C1 segment of cervical spinal cord (tissue), 14 donors: ENCODE data around the gene RMDN2.

Experiments used
- DNase-seq, 14 donors: peaks; one replicate each; lab custom pipeline; 2025; lab: John Stamatoyannopoulos, UW

The RMDN2 gene

DNA sequence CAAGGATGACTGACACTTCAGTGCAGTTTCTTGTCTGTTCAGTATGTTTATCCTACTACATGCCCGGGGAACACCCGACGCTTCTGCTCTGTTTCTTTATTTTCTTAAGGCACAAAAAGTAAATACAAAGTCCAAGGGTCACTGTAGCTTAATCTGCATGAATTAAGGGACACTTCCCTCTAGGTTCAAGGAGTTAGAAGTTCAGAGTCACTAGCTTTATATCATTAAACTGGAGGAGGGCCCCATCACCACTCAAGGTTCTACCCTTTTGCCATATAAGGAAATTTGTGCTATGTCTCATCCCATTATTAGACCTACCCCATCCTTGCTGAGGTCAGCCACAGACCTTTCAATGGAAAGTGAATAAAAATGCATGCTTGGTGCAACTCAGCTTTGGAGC lies 27.6 kb upstream of the RMDN2 start:
- DNase-seq, result no peak

DNA sequence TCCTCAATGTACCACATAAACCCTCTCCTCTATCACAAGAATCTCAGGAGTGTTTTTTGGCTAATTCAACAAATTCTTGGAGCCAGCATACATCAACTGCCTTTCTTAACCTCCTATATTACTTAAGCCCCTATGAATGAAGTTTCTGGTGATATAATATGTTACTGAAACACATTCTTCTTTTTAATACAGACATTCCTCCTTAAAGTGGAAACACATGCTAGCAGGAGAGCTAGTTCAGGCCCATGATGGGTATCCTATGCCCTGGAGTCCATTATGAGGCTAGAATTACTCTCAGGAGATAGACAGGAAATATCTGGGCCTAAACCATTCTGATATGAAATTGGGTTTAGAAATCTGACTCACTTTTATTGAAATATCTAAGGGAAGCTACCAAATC lies 26.6 kb upstream of the RMDN2 start:
- no peak for DNase-seq

- DNase-seq, result no peak
These were observed 22.1 kb upstream of the RMDN2 start for GRCh38 chr2:37902991-37903390.

DNA sequence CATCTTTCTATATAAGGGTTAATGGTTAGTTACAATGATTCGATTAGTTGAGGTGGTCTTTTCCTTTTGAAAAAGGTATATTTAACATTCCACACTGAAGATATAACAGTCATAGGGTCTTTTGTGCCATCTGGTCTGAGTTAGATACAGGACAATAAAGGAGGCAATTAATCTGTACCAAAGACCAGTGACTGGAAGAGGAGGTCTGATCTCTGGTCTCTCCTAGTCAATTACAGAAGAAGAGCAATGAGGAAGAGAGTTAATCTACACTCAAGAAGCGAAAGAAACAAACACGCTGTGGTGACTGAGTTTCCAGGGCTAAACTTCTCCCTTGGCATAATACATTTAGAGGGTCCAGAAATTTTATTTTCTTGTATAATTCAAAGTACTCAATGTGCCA lies 20.7 kb upstream of the RMDN2 start:
- DNase-seq, result no peak

- DNase-seq, result no peak
These were observed 20.1 kb upstream of the RMDN2 start for GRCh38 chr2:37904993-37905392.

GRCh38 chr2:37906131-37906530 lies 19.0 kb upstream of the RMDN2 start:
- DNase-seq, result no peak

GRCh38 chr2:37907501-37908225 lies 17.4 kb upstream of the RMDN2 start:
- no peak for DNase-seq

- DNase-seq, result no peak
These were observed 13.7 kb upstream of the RMDN2 start for GRCh38 chr2:37911296-37911873.

DNA sequence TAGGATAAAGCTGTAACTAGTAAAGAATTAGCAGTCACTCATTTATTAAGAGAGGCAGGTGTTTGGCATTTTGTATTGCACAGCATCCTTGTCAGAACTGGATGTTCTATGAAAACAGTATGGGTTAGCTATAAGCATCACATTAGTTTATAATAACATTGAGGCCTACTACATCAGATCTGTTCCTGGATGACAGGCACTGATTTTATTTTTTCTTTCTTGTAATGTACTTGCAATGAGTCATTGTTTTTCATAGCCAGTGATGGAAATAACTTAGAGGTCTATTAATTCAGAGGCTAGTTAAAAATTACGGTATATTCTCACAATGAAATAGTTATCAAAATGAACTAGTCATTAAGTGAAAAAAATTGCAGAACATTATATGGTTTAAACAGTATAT lies 13.0 kb upstream of the RMDN2 start:
- no peak for DNase-seq

GRCh38 chr2:37912616-37913015 lies 12.5 kb upstream of the RMDN2 start:
- no peak for DNase-seq

- DNase-seq, result no peak
These were observed 10.7 kb upstream of the RMDN2 start for GRCh38 chr2:37914340-37914739.

GRCh38 chr2:37915773-37916172 lies 9.3 kb upstream of the RMDN2 start:
- DNase-seq, result no peak

DNA sequence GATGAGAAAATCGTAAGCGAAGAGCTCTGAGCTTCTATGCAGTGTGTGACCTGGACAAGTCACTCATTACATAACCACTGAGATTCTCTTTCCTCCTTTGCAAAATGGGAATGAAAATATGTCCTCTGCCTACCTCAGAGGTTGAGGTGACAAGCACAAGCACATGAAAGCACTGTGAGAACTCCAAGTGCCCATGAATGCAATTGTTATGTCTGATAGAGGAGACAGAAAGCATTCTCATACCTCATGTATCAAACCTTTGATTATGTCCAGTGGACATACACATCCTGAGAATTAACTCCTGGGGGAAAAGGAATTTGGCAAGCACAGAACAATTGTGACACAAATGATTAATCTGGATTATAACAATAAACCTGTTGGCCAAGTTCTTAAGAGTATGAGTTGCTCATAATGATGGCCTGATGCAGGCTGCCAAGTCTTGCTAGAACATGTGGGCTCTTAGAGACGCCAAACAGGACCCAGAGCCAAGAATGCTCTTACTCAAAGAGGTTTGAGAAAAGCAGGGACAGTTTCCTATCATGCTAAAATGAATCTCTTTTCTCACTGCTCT lies 8.5 kb upstream of the RMDN2 start:
- peak in 3 of 14 donors; percentile 1 to 8 (median 7) for DNase-seq

DNA sequence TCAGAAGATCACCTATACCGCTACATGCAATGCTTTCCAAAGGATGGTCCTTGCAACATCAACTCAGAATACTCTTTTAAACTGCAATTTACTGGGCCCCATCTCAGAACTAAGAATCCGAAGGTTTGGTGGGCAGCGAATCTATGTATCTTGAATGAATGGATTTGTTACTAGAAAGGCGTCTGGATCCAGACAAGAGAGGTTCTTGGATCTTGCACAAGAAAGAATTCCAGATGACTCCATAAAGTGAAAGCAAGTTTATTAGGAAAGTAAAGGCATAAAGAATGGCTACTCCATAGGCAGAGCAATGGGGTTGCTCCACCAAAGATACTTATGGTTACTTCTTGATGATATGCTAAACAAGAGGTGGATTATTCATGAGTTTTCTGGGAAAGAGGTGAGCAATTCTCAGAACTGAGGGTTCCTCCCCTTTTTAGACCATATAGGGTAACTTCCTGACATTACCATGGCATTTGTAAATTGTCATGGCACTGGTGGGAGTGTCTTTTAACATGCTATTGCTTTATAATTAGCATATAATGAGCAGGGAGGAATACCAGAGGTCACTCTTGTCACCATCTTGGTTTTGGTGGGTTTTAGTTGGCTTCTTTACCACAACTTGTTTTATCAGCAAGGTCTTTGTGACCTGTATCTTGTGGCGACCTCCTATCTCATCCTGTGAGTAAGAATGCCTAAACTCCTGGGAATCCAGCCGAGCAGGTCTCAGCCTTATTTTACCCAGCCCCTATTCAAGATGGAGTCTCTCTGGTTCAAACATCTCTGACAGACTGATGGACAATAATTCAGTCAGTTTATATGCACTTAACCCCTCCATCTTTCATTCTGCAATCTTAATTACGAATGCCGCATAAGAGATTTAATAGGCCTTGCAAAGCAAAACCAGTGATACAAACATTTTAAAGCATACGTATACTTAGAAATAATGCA lies 7.5 kb upstream of the RMDN2 start:
- DNase-seq, result no peak

DNA sequence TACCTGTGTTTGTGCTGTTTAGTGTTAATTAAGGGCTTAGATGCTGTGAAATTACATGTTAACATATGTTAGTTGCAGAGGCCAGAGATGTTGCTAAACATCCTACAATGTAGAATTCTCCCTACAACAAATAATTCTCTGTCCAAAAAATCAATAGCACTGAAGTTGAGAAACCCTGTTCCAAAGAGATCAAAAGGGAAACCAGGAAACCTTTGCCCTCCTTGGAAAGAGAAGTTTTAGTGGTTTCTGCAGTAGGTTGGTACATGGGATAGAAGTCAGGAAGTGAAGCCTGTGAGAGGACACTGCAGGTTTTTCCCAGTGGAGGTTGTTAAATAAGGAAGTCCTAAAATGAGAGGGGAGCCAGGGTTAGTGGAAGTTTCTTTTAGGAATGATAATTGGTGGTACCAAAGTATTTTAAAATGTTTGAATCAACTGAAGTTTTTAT lies 6.3 kb upstream of the RMDN2 start:
- no peak for DNase-seq

GRCh38 chr2:37919631-37920032 lies 5.5 kb upstream of the RMDN2 start:
- DNase-seq, result no peak

GRCh38 chr2:37920570-37920969 lies 4.5 kb upstream of the RMDN2 start:
- DNase-seq, result no peak

DNA sequence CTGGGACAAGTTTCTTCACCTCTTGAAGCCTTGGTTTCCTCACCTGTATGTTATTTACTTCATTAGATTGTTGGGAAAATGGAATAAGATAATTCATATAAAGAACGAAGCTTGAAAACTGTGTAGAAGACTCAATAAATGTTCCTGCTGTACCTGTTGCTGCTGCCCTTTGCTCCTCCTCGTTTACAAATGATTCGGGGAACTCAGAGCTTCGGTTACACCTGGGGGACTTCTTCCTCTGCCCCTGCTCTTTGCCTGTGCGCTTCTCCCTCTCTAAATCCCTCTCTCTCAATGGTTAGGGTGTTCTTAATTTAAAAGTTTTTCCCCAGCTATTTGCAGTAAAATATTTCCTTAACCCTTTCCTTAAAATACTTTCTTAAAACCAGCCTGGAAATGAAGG lies 3.3 kb upstream of the RMDN2 start:
- DNase-seq, result no peak

GRCh38 chr2:37923308-37924055 lies 1.6 kb upstream of the RMDN2 start:
- no peak for DNase-seq

DNA sequence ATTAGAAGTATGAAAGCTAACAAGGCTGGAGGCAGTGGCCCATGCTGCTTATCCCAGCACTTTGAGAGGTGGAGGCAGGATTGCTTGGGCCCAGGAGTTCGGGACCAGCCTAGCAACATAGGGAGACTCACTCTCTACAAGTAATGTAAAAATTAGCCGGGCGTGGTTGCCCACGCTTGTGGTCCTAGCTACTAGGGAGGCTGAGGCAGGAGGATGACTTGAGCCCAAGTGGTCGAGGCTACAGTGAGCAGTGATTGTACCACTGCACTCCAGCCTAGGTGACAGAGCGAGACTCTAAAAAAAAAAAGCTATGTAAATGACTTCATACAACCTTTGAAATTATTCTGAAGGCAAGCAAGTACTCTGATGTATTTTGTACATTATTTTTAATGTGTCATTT lies 1.5 kb downstream of the RMDN2 start:
- DNase-seq, result peak in 1 of 14 donors; percentile 2

GRCh38 chr2:37928377-37928776 lies 3.3 kb downstream of the RMDN2 start:
- DNase-seq, result no peak
